GM12872 (cell line): Measurements from ENCODE around the gene FREY1.

Source experiments
- TF ChIP-seq, protein P1 (sequence below): IDR thresholded peaks from 3 replicates; pipeline ENCODE4 v1.5.1; 2011; ENCODE audit warnings: low read depth, mild to moderate bottlenecking, low read length, moderate library complexity; ENCODE audit not compliant: insufficient read depth

The FREY1 gene

GRCh38 chr11:45899448-45900174, 7.5 kb downstream of the FREY1 start:
- TF ChIP-seq, protein P1, sequence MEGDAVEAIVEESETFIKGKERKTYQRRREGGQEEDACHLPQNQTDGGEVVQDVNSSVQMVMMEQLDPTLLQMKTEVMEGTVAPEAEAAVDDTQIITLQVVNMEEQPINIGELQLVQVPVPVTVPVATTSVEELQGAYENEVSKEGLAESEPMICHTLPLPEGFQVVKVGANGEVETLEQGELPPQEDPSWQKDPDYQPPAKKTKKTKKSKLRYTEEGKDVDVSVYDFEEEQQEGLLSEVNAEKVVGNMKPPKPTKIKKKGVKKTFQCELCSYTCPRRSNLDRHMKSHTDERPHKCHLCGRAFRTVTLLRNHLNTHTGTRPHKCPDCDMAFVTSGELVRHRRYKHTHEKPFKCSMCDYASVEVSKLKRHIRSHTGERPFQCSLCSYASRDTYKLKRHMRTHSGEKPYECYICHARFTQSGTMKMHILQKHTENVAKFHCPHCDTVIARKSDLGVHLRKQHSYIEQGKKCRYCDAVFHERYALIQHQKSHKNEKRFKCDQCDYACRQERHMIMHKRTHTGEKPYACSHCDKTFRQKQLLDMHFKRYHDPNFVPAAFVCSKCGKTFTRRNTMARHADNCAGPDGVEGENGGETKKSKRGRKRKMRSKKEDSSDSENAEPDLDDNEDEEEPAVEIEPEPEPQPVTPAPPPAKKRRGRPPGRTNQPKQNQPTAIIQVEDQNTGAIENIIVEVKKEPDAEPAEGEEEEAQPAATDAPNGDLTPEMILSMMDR, result no peak

DNA sequence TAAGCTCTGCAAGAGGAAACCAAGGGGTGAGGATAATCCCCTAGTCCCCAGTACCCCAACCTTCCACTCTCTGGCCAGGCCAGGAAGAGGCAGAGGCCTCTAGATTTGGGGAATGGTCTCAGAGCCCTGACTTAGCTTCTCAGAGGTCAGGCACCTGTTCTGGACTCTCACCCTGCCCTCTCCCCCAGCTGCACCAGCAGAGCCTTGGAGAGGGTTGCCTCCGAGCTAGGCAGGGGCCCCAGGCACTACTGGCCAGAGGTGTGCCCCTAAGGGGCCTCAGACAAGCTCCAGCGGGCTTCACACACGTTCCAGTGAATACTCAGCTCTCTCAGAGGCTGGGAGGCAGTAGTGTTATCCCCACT, 8.0 kb downstream of the FREY1 start:
- TF ChIP-seq, protein P1, result no peak

DNA sequence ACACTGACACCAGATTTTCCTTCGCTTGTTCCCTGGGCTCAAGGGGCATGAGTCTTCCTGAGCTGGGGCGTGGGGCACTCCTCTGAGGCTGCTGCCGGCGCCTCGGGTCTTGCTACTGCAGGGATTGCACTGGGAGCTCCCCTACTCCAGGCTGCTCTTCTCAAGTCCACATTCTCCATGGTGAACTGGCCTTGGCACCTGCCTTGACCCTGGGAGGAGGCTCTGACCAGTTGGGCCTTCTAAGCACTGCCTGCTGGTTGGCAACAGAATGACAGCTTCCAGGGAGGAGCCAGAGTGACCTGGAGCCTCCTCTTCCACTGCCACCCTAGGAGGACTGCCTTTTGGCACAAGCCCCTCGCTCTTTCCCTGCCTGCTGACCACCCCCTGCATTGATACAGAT, 9.5 kb downstream of the FREY1 start:
- TF ChIP-seq, protein P1, result no peak

- TF ChIP-seq, protein P1, result no peak
These were observed 10.6 kb downstream of the FREY1 start for GRCh38 chr11:45896422-45896984.

- TF ChIP-seq, protein P1, result no peak
These were observed 11.4 kb downstream of the FREY1 start for GRCh38 chr11:45895553-45896259.

DNA sequence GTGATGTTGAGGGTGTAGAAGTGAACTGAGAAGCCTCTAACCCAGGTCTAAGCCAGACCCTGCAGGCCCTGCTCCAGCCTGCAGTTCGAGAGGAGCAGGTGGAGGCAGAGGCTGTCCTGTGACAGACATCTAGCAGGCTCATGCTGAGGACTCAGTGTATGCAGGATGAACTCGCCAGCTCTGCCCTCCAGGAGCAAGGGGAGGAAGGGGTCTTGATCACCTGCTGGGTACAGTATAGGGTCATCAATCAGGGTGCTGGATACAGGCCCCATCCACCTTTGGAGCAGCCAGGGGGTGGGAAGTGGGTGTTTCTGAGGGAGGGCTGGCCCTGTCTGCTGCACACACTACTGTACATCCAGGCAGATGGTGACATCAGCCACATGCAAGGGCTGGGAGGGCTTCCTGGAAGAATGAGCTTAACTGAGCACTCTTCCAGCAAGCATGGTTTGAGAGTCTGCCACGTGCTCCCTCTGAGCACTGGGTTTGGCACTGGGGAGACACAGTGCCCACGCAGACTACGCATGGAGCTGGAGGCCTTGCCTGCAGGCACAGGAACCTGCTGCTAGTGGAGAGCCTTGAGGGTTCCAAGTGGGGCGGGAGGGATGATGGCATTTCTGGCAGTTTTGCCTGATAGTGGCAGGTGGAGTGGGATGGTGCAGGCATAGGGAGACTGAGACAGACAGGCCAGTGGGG, 12.4 kb downstream of the FREY1 start:
- TF ChIP-seq, protein P1, result no peak

- TF ChIP-seq, protein P1, result no peak
These were observed 14.2 kb downstream of the FREY1 start for GRCh38 chr11:45892856-45893255.
